GM12878 (cell line): Measurements from ENCODE around the gene ADGRF4. TPM values are rescaled to one million over a fixed set of nuclear protein-coding genes. Genes with fewer than 3 reads are reported as not detected.

Source experiments
- ATAC-seq: fragments of 200-7000 bp; cut with Tn5 transposase; 3 replicates; pipeline ENCODE4 v1.9.1; 2020; ENCODE audit warnings: mild to moderate bottlenecking, moderate library complexity
- BruUV-seq: library from RNA; stranded (reverse); fragments of 400-500 nt; replicated peaks from 2 replicates; lab custom pipeline; 2021; lab: Mats Ljungman, UMichigan
- CTCF ChIA-PET: fragments of 300-600 bp; sonication (Branson Sonifier 250); formaldehyde crosslinking; extraction: SDS; loops from one replicate; lab custom pipeline; 2021; ENCODE audit warnings: inconsistent platforms; lab: Yijun Ruan, JAX
- POLR2A ChIA-PET: fragments of 350-600 bp; formaldehyde crosslinking; extraction: SDS; loops from one replicate; lab custom pipeline; 2021; ENCODE audit warnings: inconsistent platforms; lab: Charles Lee
- RAD21 ChIA-PET: fragments of 300-600 bp; sonication (Branson Sonifier 250); formaldehyde crosslinking; loops from one replicate; lab custom pipeline; 2023; ENCODE audit warnings: antibody characterized with exemption; ENCODE audit not compliant: unreplicated experiment; lab: Charles Lee
- SMC1A ChIA-PET: fragments of 300-600 bp; sonication (Branson Sonifier 250); formaldehyde crosslinking; loops from one replicate; lab custom pipeline; 2023; ENCODE audit not compliant: unreplicated experiment, uncharacterized antibody; lab: Charles Lee
- DNase-seq: peaks from one replicate; pipeline ENCODE4 v3.0.0-alpha.2; 2011; ENCODE audit warnings: low read depth, low spot score
- FAIRE-seq: peaks from 3 replicates; lab custom pipeline; 2011; peaks lifted over from hg19 to GRCh38; lab: Jason Lieb, UNC
- H2AFZ ChIP-seq: 2 replicates; pipeline ENCODE4 v1.6.0; 2011; ENCODE audit warnings: low read depth, low read length, control low read depth; ENCODE audit not compliant: control insufficient read depth
- H3K27ac ChIP-seq: 2 replicates; pipeline ENCODE4 v1.5.1; 2011; ENCODE audit warnings: control low read depth; ENCODE audit not compliant: control insufficient read depth, insufficient read depth
- H3K27me3 ChIP-seq, 2 experiments: replicated peaks in 1 of 2; 2 replicates each; pipeline versions ENCODE4 v1.6.0 to v1.6.1; 2011; ENCODE audit warnings: low read length in 1 of 2; ENCODE audit not compliant: control insufficient read depth in 2 of 2, insufficient read depth in 2 of 2
- H3K36me3 ChIP-seq, 2 experiments: 2 replicates each; pipeline ENCODE4 v1.5.1; 2011; ENCODE audit warnings: low read length in 1 of 2; ENCODE audit not compliant: control insufficient read depth in 2 of 2, insufficient read depth in 2 of 2
- H3K4me1 ChIP-seq: 2 replicates; pipeline ENCODE4 v1.6.1; 2011; ENCODE audit warnings: mild to moderate bottlenecking, low read length, moderate library complexity, mixed read lengths; ENCODE audit not compliant: control insufficient read depth, insufficient read depth
- H3K4me2 ChIP-seq: 2 replicates; pipeline ENCODE4 v1.6.0; 2011; ENCODE audit warnings: control low read depth; ENCODE audit not compliant: control insufficient read depth, insufficient read depth
- H3K4me3 ChIP-seq: fragments of 200-600 bp; sonication (generic); 2 replicates; pipeline ENCODE4 v1.5.1; 2016
- H3K79me2 ChIP-seq: 2 replicates; pipeline ENCODE4 v1.6.0; 2011; ENCODE audit warnings: low read length; ENCODE audit not compliant: control insufficient read depth, insufficient read depth
- H3K9ac ChIP-seq: 2 replicates; pipeline ENCODE4 v1.8.0; 2011; ENCODE audit warnings: low read length, control low read depth, mixed read lengths; ENCODE audit not compliant: control insufficient read depth, insufficient read depth
- H3K9me3 ChIP-seq: replicated peaks from 3 replicates; pipeline ENCODE4 v1.5.1; 2011; ENCODE audit warnings: mild to moderate bottlenecking, low read length; ENCODE audit not compliant: control insufficient read depth, insufficient read depth
- H4K20me1 ChIP-seq: 2 replicates; pipeline ENCODE4 v1.6.0; 2011; ENCODE audit not compliant: control insufficient read depth, insufficient read depth
- GABPA ChIP-seq: IDR thresholded peaks from 2 replicates; pipeline ENCODE4 v1.6.1; 2014; ENCODE audit warnings: antibody characterized with exemption, low read depth, mild to moderate bottlenecking, inconsistent platforms
- SPI1 ChIP-seq: IDR thresholded peaks from 2 replicates; pipeline ENCODE4 v1.6.1; 2011; ENCODE audit warnings: low read depth, mild to moderate bottlenecking, low read length, moderate library complexity, borderline replicate concordance; ENCODE audit not compliant: insufficient read depth
- ZNF24 ChIP-seq: fragments of 450-650 bp; IDR thresholded peaks from 2 replicates; pipeline ENCODE4 v1.6.1; 2017; ENCODE audit warnings: antibody characterized with exemption, mild to moderate bottlenecking
- WGBS: methylation state at CpG from one replicate; pipeline ENCODE4 v1.1.6; 2016; ENCODE audit warnings: low lambda C conversion rate; ENCODE audit not compliant: insufficient replicate concordance, insufficient coverage; ENCODE audit errors: missing lambda C conversion rate; 5-methylcytosine and 5-hydroxymethylcytosine counted together
- in situ Hi-C: fragments of 300-500 bp; cut with MboI; formaldehyde crosslinking; loops from 9 replicates; pipeline ENCODE4 v1.14.3; 2018; ENCODE audit warnings: mixed read lengths
- intact Hi-C: fragments of 100-400 bp; cut with micrococcal nuclease; formaldehyde crosslinking; loops from one replicate; pipeline ENCODE4 v1.14.2; 2022; ENCODE audit not compliant: unreplicated experiment
- polyA plus RNA-seq, 11 experiments: library from polyadenylated mRNA; depleted of rRNA in 4 of 11; unstranded in 6 of 11; stranded (reverse) in 5 of 11; fragments of >200 nt; fragmentation: Nextera tagmentation in 4 of 11; fragmentation: Illumina TruSeq in 1 of 11; extraction: Ambion mirVana in 4 of 11; extraction: Trizol in 1 of 11; gene quantifications; 1 replicate in 1 of 11; 2 replicates in 10 of 11; pipeline versions ENCODE4 v1.2.1 to v1.2.3, GENCODE V29; 2011 to 2016; ENCODE audit warnings: inconsistent platforms in 2 of 11, missing spikeins in 2 of 11, low read depth in 1 of 11
- total RNA-seq, 4 experiments: library from RNA; depleted of rRNA in 3 of 4; stranded (reverse); fragments of >200 nt in 3 of 4; fragmentation: Illumina TruSeq in 1 of 4; extraction: Trizol in 1 of 4; gene quantifications; 2 replicates each; pipeline versions ENCODE4 v1.2.1 to v1.2.3, GENCODE V29; 2013 to 2021
- TF ChIP-seq, protein P1 (sequence below): fragments of 450-650 bp; IDR thresholded peaks from 2 replicates; pipeline ENCODE4 v1.6.1; 2016; ENCODE audit warnings: mild to moderate bottlenecking
- TF ChIP-seq, protein P2 (sequence below): fragments of 450-650 bp; IDR thresholded peaks from 2 replicates; pipeline ENCODE4 v1.6.1; 2017; ENCODE audit warnings: mild to moderate bottlenecking, moderate library complexity

Gene ADGRF4
- total and polyA plus RNA-seq, 10 of the 15 experiments (the other 5 are each of a cell fraction or from before 2014, with no cell fraction given), result 0.04 to 0.12 (median 0.06) TPM; not detected in 5

DNA sequence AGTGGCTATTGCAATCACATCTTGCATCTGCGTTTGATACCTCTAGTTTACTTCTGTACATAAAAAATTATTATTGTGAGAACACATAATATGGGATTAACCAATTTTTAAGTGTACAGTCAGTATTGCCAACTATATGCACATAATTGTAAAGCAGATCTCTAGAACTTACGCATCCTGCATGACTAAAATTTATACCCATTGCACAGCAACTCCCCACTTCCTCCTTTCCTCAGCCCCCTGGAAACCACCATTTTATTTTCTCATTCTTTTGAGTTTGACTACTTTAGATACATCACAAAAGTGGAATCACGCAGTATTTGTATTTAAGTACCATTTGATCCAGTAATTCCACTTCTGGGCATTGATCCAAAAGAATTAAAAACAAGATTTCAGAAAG, 64.1 kb downstream of the ADGRF4 start:
- CTCF ChIA-PET, result interaction anchor here (0.6 kb wide), 1 partner anchor 26 kb away, joined by 4 read pairs; no protein-coding TSS in a partner anchor
- RAD21 ChIA-PET, result no interaction called here
- 17% methylated on average over 3 of the region's 3 CpGs for WGBS

More for the DNA sequence above, 64.1 kb downstream of the ADGRF4 start:
- H3K9ac ChIP-seq, result no peak overlapping the region
- BruUV-seq, result no TSS peak
- no peak overlapping the region for H3K4me3 ChIP-seq
- H2AFZ ChIP-seq, result no peak overlapping the region
- in situ Hi-C loops, result no loop called here
- H3K9me3 ChIP-seq, result no peaks in the 10 kb centered on the region; the same call in 2 of the 3 replicates
- ChIA-PET POLR2A (no interaction called here), SMC1A (interaction anchor here (1.0 kb wide), 1 partner anchor 36 kb away, joined by 3 read pairs; no protein-coding TSS in a partner anchor)
- no peak for FAIRE-seq
- no peaks in the 10 kb centered on the region for H4K20me1 ChIP-seq
- H3K79me2 ChIP-seq, result no peaks in the 10 kb centered on the region
- H3K27ac ChIP-seq, result no peak overlapping the region
- H3K36me3 ChIP-seq, result no peaks in the 10 kb centered on the region
- peak; percentile 56; the same call in 1 of the 2 replicates for TF ChIP-seq SPI1
- TF ChIP-seq ZNF24, result no peak
- TF ChIP-seq, protein P1, sequence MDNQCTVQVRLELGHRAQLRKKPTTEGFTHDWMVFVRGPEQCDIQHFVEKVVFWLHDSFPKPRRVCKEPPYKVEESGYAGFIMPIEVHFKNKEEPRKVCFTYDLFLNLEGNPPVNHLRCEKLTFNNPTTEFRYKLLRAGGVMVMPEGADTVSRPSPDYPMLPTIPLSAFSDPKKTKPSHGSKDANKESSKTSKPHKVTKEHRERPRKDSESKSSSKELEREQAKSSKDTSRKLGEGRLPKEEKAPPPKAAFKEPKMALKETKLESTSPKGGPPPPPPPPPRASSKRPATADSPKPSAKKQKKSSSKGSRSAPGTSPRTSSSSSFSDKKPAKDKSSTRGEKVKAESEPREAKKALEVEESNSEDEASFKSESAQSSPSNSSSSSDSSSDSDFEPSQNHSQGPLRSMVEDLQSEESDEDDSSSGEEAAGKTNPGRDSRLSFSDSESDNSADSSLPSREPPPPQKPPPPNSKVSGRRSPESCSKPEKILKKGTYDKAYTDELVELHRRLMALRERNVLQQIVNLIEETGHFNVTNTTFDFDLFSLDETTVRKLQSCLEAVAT, result no peak
- TF ChIP-seq GABPA, result no peak
- TF ChIP-seq, protein P2, sequence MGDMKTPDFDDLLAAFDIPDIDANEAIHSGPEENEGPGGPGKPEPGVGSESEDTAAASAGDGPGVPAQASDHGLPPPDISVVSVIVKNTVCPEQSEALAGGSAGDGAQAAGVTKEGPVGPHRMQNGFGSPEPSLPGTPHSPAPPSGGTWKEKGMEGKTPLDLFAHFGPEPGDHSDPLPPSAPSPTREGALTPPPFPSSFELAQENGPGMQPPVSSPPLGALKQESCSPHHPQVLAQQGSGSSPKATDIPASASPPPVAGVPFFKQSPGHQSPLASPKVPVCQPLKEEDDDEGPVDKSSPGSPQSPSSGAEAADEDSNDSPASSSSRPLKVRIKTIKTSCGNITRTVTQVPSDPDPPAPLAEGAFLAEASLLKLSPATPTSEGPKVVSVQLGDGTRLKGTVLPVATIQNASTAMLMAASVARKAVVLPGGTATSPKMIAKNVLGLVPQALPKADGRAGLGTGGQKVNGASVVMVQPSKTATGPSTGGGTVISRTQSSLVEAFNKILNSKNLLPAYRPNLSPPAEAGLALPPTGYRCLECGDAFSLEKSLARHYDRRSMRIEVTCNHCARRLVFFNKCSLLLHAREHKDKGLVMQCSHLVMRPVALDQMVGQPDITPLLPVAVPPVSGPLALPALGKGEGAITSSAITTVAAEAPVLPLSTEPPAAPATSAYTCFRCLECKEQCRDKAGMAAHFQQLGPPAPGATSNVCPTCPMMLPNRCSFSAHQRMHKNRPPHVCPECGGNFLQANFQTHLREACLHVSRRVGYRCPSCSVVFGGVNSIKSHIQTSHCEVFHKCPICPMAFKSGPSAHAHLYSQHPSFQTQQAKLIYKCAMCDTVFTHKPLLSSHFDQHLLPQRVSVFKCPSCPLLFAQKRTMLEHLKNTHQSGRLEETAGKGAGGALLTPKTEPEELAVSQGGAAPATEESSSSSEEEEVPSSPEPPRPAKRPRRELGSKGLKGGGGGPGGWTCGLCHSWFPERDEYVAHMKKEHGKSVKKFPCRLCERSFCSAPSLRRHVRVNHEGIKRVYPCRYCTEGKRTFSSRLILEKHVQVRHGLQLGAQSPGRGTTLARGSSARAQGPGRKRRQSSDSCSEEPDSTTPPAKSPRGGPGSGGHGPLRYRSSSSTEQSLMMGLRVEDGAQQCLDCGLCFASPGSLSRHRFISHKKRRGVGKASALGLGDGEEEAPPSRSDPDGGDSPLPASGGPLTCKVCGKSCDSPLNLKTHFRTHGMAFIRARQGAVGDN, result no peak
- no peak for DNase-seq
- H3K4me2 ChIP-seq, result no peak overlapping the region
- no peaks in the 10 kb centered on the region for H3K4me1 ChIP-seq
- peak; percentile 66 for ATAC-seq
- H3K27me3 ChIP-seq, result no peaks in the 10 kb centered on the region
- intact Hi-C loops, result no loop called here
